HG02938 (cell line): ENCODE measurements around the gene OPTC.
"Not testable (repeated sequence)": the region's sequence is repeated elsewhere in the genome, so short reads cannot be mapped to it uniquely, and the experiment has no call there.

Source experiments
- ATAC-seq: cut with Tn5 transposase; IDR thresholded peaks from one replicate; pipeline ENCODE4 v1.9.1; 2021; ENCODE audit warnings: mild to moderate bottlenecking, moderate library complexity; ENCODE audit not compliant: unreplicated experiment

The OPTC gene

DNA sequence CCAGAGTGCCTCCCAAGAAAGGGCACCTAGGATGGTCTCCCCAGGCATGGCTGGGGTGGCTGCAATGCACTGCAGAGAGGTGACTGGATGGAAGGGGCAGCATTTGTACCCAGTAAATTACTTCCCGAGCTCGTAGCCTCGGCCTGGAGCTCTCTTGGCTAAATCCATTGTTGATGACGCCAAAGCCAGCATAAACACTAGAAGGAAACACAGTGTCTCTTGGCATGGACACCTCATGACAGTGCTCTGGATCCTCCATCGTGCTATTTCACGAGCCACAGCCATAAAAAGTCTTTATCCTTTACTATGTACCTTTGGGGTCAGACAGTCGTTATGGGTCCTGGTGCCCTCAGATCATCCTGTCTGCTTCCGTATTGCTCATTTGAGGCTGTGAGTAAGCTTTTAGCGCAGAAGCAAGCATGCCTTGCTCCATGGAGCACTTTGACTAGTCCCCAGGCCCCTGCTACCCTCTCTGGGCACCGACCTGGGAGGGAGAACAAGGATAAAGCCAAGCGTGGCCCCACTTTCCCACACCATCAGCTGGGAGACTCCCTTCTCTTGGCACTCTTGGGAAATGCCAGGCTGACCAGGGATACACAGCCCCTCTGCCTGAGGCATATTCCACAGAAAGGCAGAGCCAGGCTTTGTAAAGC lies 28.7 kb upstream of the OPTC start:
- no peak for ATAC-seq

DNA sequence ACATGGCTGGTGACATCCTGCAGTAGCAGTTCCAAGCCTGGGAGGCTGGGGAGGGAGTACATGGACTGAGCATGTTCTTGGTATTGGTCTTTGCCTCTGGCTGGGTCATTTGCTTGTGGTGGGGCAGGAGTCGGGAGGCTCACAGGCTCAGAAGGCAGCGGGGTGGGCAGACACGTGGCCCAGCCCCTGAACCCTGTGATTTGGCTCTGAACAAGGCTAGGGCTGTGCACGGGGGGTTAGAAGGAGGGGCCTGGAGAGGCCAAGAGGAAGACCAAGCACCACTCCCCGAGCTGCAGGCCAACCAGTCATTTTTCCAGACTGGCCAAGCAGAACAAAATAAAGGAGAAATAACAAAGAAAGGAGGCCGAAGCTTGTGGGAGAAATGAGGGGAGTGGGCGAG lies 28.0 kb upstream of the OPTC start:
- no peak for ATAC-seq

DNA sequence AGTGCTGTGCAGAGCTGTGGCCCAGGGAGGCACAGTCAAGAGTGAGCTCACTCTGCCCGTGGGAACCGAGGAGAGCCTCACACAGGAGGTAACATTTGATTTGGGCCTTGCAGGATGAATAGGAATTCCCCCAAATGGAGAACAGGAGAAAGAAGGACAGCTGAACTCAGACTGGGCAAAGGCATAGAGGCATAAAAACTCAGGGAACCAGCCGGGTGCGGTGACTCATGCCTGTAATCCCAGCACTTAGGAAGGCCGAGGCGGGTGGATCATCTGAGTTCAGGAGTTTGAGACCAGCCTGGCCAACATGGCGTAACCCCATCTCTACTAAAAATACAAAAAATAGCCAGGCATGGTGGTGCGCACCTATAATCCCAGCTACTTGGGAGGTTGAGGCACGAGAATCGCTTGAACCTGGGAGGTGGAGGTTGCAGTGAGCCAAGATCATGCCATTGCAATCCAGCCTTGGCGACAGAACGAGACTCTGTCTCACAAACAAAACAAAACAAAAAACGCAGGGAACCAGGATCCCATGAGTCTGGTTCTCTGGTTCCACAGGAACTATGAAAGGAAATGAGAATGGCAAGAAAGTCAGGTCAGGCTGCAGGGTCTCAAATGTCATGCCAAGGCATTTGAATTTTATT lies 26.9 kb upstream of the OPTC start:
- not testable (repeated sequence) for ATAC-seq

DNA sequence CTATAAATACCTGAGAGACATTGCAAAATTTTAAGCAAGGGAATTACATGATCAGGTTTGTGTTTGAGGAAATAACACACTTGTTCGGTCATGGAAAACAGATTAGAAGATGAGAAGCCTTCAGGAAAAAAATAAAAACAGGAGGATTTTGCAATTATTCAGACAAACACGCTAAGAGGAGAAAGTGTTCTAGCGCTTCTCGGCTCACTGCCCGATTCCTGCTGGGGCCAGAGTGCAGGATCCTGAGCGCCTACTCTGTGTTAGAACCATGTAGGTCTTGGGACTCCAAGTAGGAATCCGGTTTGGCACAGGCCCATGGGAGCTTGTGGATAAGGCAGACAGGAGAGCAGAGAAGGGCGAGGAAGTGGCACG lies 26.4 kb upstream of the OPTC start:
- no peak for ATAC-seq

DNA sequence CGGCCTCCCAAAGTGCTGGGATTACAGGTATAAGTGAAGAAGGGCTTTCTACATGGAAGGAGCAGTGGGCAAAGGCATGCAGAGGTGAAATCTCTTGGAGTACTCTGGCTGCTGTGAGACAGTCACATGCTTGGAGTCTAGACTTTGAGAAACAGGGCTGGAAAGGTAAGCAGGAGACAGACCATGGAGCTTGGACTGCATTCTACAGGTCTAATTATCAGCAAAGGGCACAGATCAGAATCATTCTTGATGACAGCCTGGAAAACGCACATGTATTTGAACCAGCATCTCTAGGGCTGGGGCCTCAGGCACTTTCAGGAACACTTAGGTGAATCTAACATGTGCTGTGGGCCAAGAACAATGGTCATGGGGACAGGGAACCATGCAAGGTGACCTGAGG lies 25.6 kb upstream of the OPTC start:
- ATAC-seq = no peak

DNA sequence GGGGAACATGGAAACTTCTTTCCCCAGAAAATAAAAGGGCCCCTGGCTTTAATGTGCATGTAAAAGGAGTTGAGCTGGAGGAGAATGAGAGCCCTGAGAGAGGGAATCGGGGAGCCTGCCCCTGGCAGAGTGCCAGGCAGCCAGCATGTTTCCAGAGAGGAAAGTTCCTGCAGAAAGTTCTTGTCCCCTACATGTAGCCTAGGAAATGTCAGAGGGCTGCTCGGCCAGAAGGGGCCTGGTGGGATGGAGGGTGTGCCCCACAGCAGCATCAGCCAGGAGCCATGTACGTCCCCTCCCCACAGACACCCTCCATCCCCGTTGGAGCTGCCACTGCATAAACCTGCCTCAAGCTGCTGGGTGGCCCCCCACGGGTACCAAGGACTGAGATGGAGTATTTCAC lies 23.7 kb upstream of the OPTC start:
- no peak for ATAC-seq

DNA sequence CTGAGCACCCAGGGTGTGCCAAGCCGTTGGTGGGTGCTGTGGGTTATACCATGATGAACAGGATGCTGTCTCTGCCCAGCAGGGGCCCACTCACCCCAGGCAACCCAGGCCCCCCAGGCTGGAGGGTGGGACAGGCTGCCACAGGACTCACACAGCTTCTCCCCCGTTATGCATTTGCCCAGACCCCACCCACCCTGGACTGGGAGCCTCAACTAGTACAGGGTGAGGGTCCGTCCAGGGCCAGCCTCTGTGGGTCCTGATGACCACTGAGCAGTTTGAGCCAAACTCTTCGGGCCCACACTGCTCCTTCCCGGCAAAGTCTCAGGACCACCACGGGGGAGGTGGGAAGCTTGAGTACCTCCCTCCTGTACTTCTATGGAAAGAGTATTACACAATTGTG lies 22.1 kb upstream of the OPTC start:
- ATAC-seq = no peak

DNA sequence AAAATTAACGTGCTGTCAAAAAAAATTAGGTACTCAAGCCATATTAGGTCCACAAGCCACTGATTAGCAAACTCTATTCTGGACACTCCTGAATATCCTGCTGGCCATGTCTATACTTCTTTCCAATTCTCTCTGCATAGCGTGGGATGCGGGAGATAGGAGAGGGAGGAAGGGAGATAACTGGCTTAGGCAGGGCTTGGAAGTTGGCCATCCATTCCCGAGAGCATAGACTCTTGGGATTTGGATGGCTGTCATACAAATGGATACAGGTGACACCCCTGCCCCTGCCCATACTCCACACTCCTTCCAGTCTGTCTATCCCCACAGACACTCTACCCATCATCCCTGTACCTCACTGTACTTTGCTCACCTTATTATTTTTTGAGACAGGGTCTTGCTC lies 20.7 kb upstream of the OPTC start:
- ATAC-seq = no peak

DNA sequence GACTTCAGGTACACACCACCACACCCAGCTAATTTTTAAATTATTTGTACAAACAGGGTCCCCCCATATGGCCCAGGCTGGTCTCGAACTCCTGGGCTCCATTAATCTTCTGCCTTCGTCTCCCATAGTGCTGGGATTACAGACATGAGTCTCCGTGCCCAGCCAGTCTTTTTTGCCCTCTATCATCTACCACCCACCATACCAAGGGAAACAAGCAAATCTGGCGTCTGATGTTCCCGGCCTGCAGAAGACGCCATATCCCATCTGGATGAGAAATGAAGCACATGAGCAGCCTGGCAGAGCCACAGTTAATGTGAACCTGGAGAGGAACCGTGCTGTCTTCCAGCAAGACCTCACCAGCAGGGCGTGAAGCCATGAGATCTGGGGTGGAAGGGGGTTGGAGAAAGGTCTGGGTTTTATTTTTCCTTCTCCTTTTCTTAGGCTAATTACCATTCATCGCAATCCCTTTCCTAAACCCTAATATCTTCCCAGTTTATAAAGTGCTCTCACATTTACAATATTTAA lies 20.1 kb upstream of the OPTC start:
- ATAC-seq = no peak

DNA sequence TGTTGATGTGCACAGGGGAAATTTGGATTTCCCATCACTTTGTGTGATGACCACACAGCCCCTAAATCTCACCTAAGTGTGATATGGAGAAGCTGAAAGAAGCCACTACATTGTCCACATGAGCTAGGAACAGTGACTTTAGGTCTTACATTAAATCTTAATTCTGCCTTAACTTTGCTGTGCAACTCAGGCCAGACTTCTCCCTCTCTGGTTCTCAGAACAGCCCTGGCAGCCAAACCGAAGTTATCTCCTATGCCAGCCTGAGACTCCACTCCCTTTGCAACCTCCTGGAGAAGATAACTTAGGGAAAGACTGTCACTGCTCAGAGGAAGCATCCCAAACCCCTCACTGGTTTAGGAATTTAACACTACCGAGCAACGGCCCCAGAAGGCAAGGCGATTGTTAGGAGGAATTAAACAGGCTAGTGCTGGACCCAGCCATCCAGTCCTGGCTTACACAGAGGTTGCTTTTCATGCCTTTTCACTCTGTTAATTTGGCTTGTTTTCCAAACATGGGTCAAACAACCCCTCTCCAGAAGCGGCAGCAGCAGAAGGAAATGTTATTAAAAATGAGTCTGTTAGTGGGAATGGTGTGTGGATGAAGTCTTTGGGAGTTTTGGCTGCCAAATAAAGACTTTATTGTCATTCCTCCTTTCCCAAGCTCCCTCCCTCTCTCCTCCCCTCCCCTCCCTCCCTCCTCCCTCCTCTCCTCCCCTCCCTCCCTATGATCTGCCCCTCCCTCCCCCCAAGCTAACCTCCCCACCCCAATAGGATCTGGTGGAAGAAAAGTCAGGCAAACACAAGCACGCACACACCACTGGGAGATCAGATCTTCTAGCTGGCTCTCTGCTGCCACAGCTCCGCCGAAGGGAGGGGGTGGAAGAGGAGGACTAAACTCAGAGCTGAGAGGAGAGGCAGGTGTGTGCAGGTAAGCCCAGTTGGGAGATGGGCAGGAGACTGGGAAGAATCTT lies 18.7 kb upstream of the OPTC start, which contains the start of gene PRELP:
Gene PRELP, plus strand, starts transcription at position 795 of the 970 bp plus-strand sequence. CDS start 7,379 bp downstream, outside the sequence.
- no peak for ATAC-seq

DNA sequence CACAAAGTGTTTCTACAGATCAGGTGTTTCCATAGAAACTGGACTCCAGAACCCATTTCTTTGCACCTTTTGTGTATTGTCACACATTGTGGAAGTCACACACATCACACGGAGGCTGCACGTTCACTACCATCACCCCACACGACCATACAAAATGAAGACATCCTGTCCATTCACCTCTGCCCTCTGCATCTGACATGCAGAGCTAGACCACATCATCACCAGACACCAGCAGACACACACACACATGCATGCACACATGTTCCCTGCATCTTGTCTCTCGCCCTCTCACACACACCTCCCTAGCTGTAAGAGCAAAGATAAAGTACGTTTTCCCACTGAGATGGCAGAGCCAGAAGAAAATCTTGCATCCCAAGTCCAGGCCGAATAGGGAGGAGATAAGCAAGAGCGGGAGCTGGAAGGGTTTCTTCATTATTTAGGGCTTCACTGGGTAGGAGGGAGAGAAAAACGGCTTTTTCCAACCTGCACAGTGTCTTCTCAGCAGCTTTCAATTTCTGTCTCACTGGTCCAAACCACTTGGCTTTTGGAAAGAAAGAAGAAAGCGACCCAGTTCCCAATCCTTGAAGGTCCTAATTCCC lies 17.6 kb upstream of the OPTC start:
- no peak for ATAC-seq

DNA sequence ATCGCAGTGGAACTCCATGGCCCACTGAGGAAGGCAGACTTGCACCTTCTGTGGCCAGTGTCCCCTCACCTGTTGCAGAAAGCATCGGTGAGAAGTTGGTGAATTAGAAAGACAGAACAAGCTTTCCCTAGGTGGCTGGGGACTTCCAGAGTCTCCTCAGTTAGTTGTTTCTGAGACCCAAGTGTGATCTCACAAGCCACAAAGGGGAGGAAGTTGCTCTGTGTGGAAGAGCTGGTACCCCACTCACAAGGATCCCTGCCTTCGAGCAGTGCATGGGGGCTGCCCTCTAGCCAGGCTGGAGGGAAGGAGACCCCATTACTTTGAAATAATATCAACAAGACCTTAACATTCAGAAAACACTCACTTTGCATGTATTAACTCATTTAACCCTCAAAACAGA lies 16.2 kb upstream of the OPTC start:
- ATAC-seq = no peak

DNA sequence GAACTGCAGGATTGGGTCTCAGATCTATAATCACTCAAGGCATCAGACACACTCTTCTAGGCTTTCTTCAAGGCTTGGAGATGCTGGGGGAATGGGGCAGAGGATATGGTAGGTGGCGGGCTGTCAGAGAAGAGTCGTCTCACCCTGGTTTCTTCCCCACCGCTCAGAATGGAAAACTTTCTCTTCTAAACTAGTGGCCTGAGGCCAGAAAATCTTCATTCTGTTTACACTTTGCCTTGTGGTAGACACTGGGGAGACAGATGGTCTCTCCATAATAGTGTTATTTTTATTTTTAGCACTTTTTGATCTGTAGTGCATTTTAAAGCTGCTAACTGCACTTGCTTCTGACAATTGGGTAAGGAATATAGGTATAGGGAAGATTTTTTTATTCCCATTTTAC lies 15.7 kb upstream of the OPTC start:
- no peak for ATAC-seq

DNA sequence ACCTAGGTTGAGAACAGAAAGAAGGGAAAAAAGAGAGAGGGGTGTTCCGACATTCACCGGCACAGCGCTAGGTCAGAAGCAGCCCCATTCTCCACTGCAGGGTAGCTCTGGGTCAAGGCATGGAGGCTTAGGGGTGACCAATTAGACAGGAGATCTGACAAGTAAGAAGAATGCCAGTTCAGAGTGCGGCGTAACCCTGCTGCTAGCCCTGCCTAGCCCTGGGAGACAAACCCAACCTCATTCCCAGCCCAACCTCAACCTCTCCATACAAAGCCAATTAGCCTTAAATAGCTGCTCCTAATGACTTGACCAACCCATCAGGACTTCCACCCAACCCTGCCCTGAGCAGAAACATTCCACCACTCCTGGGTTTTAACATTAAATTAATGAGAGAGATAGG lies 15.0 kb upstream of the OPTC start:
- no peak for ATAC-seq

DNA sequence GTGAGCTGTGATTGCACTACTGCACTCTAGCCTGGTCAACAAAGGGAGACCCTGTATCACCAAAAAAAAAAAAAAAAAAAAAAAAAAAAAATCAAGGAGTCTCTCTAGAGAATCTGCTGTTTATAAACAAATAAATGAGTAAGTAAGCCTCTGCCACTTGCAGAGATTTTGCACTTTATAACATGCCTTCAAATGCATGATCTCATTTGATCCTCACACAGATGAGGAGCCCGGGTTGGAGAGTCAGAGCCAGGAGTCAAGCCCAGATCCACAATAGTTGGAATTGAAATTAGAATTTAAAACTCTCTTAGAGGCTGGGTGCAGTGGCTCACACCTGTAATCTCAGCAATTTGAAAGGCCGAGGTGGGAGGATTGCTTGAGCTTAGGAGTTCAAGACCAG lies 14.3 kb upstream of the OPTC start:
- ATAC-seq = no peak

DNA sequence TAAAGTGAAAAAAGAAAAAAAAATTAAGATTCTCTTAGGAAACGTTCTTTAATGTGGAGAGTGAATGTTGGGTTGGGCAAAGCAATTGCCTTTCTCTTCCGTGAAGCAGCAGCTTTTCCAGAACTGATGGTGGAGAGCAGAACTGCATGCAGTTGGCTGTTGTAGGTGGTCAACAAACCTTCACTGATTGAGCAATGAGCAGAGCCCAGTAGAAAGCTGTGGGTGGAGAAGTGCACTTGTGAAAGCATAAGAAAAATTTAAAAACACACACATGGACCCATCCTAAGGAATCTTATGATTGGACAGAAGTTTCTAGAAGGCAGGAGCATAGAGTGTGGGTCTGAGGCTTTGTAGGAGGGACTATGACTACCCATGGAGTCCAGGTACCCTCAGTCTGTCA lies 13.9 kb upstream of the OPTC start:
- ATAC-seq = no peak

DNA sequence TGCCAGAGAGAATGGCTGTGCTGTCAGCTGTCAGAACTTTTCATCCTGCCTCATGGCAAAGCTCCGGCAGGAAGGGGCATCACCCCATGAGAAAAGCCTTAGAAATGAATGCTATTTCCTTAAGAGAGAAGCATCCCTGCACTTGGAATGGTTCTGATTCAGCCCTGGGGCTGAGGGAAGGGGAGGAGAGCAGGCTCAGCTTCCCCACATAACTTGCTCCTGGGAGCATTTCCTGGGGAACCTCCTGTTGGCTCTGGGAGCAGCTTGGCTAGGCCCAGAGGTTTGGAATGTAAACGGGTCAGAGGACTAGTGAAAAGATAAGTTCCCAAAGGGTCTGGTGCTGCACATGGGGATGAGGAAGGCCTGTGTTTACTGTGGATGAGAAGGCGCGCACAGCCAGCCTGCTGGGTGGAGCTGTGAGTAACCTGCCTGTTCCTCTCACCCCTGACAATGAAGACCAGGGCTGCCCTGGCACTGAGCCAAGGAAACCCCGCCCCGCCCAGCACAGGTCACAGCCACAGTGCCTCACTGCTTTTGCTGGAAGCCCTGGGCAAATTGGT lies 13.3 kb upstream of the OPTC start:
- ATAC-seq = no peak

DNA sequence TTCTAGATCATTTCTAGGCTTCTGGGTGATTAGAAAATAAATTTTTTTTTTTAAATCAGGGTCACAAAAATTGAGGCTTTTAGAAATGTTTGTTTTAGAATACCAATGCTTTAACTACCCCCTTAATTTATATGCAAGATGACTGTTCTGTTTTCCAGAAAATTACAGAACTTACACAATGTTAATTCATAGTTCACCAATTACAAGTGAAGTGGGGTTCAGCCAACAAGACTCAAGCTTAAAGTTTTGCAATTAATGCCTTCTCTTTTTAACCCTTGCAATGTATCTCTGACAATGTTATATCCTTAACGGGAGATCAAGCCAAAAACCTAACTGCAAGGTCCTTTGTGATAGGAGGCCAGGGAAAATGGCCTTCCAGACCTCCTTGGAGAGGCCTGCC lies 12.8 kb upstream of the OPTC start:
- ATAC-seq = no peak

DNA sequence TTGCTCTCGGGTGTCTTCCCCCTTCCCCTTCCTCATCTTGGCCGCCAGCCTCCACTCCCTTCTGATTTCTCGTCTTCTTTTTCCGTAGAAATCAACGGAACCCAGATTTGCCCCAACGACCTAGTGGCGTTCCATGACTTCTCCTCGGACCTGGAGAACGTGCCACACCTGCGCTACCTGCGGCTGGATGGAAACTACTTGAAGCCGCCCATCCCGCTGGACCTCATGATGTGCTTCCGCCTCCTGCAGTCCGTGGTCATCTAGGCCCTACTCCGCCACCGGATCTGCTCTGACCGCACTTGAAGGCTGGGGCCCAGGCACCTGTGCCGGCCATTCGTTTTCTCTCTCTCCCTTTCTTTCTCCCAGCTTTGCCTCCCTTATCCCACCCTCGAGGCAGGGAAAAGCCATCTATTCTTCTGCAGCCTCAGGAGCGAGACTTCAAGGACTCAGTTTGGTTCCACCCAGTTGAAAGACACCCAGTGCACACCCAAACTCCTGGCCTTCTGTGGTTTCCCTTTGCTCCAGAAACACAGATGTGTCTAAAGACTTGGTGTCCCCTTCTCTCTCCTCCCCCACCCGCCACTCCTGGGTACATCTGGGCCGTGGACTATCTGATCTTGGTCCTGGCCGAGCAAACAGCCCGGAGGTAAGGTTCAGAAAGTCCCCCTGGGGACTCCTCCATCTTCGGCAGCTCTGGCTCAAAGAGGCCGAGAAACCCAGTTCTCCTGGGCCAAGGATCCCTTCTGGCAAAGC lies 7.2 kb upstream of the OPTC start:
- no peak for ATAC-seq

DNA sequence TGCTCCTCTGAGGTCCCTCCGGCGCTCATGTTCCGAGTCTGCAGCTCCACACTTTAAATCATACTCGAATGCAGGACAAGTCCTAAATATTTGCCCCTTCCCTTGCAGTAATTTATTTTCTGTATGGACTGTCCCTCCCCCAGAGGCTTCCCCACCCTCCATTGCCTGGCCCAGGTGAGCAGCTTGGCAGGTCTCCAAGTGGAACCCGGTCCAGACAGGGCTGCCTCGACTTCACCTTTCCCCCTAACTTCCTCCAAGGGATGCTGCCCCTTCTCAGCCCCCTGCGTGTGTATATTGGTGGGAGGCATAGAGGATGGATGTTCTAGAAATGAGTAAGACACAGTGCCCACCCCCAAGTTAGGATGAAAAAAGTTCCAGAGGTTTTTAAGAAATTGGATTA lies 5.4 kb upstream of the OPTC start:
- ATAC-seq = no peak
